Activated CD4-positive, alpha-beta T cell treated with anti-CD3 and anti-CD28 coated beads for 4 hours (primary cell): ENCODE data around the gene DCDC2.

Source experiments
- DNase-seq, 2 donors: peaks; one replicate each; pipeline ENCODE4 v3.0.0-alpha.2; 2020

DCDC2 gene

GRCh38 chr6:24139639-24140038, 218.2 kb downstream of the DCDC2 start:
- no peak for DNase-seq

- no peak for DNase-seq
Measured at GRCh38 chr6:24139080-24139479, 218.8 kb downstream of the DCDC2 start.

DNA sequence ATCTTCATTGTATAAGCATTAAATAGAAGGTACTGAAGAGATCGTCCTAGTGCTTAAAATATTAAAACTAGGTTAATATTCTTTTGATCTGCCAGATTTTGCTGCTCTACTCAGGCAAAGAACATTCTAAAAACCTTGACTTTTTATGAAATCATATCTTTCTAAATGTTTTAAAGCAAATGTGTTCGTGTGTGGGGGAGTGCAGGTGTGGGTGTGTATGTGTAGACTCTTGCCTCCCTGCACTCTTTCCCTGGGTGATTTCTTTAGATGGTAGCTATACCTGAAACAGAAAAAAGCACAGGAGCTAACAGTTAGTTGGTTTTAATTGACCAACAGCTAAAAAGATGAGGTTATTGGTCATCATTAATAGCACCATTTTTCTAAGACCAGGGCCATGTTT, 226.1 kb downstream of the DCDC2 start:
- DNase-seq, result no peak

- DNase-seq, result no peak
Measured at GRCh38 chr6:24127316-24127715, 230.5 kb downstream of the DCDC2 start.

DNA sequence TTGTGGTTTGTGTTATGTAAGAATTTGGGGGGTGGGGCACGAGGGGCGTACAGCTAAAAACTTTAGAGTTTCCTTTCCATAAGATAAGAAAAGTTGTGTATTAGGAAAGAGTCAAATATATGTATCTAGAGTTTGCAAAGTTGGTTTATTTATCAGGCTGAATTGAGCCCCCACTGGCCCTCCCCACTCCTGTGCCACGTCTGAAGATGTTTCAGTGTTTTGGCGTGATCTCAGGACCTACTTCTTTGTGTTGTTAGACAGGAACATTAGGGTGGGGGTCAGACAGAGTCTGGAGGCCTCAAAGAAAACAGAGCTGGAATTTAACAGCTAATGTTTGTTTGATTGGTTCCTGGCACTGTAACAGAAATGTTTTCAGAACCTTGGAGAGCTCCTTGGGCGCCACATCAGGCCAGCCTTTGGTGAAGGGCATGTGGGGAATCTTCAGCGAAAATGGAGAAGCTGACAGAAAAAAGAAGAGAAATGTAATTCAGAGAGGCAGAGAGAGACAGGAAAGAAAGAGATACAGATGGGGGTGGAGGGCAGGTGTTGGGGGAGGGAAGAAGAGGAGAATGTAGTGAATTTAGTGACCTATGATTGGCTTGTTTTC, 231.2 kb downstream of the DCDC2 start:
- no peak for DNase-seq

DNA sequence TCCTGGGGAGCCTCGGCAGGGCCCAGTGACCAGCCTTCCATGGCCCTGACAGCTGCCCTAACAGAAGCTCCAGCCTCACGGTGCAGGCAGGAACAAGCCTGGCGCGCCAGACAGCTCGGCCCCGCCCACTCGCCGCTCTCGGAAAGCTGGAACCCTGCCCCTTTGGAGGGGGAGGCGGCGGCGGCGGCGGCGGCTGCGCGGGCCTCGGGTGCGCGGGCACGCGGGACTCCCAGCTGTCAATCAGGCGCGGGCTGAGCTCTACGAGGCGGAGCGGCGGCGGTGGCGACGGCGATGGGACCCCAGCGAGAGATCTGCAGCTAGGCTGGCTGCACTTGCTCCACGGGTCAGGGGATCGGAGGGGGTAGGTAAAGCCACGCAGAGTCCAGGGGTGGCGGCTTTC, 231.9 kb downstream of the DCDC2 start, which contains the start of gene NRSN1:
Gene NRSN1, plus strand, starts transcription at position 236 of the 400 bp plus-strand sequence. CDS start 8,113 bp downstream, outside the sequence.
- DNase-seq, result no peak

DNA sequence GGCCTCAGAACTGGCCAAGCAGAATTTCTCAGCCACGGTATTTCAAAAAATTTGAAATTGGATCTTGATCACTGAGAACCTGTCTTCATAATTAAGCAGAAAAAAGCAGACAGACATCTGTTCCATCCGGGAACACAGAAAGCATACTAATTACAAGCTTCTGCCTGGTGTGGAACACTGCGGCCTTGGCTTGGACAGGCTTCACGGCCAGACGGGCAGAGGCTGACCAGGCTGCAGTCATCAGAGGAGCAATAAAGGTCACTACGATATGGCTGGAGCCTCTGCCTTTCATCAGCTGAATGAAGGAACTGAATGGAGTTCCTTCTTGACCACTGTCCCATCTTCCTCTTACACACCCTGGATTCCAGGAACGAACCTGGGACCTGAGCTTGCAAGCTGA, 235.7 kb downstream of the DCDC2 start:
- no peak for DNase-seq
